Endothelial cell of umbilical vein (primary cell): ENCODE data around the gene DEUP1.
"Not testable (repeated sequence)": the region's sequence is repeated elsewhere in the genome, so short reads cannot be mapped to it uniquely, and the experiment has no call there.

Experiments
- CTCF ChIP-seq, 2 donors: IDR thresholded peaks; 1 replicate in 1 of 2; 2 replicates in 1 of 2; pipeline ENCODE4 v1.5.1; 2011; ENCODE audit warnings: low read length in 2 of 2, mild to moderate bottlenecking in 2 of 2, moderate library complexity in 2 of 2, control low read depth in 1 of 2, inconsistent platforms in 1 of 2, low read depth in 1 of 2; ENCODE audit not compliant: insufficient read depth in 1 of 2; ENCODE audit errors: extremely low read depth in 1 of 2
- EZH2 ChIP-seq: IDR thresholded peaks from 2 replicates; pipeline ENCODE4 v1.6.1; 2012; ENCODE audit warnings: borderline replicate concordance, low read depth, mild to moderate bottlenecking, moderate library complexity, low read length, inconsistent platforms; ENCODE audit not compliant: severe bottlenecking
- MYC ChIP-seq: IDR thresholded peaks from one replicate; pipeline ENCODE4 v1.6.1; 2011; ENCODE audit warnings: mild to moderate bottlenecking, low read depth, low read length
- POLR2AphosphoS5 ChIP-seq: IDR thresholded peaks from 2 replicates; pipeline ENCODE4 v1.6.1; 2012; ENCODE audit warnings: low read depth, mild to moderate bottlenecking, control low read depth, low read length, moderate library complexity; ENCODE audit not compliant: insufficient read depth

DNA sequence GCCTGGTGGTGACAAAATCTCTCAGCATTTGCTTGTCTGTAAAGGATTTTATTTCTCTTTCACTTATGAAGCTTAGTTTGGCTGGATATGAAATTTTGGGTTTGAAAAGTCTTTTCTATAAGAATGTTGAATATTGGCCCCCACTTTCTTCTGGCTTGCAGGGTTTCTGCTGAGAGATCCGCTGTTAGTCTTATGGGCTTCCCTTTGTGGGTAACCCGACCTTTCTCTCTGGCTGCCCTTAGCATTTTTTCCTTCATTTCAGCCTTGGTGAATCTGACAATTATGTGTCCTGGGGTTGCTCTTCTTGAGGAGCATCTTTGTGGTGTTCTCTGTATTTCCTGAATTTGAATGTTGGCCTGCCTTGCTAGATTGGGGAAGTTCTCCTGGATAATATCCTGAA lies 112.7 kb downstream of the DEUP1 start:
- not testable (repeated sequence) for TF ChIP-seq EZH2; CTCF (IDR thresholded peaks at IDR 0.05; ENCODE audit: extremely low read depth in 1 of 2, insufficient read depth in 1 of 2, low read depth in 1 of 2, low read length in 2 of 2); MYC; POLR2AphosphoS5
